NCI-H345 treated with DMSO at 0.1 percent for 48 hours (cell line): ENCODE results near the gene ADM2.
"Not testable (repeated sequence)": the region's sequence is repeated elsewhere in the genome, so short reads cannot be mapped to it uniquely, and the experiment has no call there.

ENCODE experiments used
- DNase-seq: peaks from one replicate; lab custom pipeline; 2025; ENCODE audit not compliant: unreplicated experiment; lab: John Stamatoyannopoulos, UW

ADM2 gene

DNA sequence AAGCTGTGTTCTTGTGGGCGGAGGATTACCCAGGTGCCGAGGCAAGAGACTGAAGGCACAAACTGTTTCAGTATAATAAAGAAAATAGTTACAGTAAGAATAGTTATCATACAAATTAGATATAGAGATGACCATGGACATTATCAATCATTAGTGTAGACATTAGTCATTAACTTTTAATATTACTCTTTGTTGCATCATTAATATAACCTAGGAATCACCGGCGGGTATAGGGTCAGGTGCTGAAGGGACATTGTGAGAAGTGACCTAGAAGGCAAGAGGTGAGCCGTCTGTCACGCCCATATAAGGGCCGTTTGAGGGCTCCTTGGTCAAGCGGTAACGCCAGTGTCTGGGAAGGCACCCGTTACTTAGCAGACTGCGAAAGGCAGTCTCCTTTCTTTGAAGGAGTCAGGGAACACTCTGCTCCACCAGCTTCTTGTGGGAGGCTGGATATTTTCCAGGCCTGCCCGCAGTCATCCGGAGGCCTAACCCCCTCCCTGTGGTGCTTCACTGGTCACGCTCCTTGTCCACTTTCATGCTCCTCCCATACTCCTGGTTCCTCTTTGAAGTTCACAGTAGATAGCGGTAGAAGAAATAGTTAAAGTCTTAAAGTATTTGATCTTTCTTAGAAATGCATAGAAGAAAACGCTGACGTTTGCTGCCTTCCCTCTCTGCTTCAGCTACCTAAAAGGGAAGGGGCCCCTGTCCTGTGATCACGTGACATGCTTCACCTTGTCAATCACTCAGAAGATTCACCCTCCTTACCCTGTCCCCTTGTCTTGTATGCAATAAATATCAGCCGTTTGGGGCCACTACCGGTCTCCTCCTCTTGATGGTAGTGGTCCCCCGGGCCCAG is 52.7 kb downstream of the ADM2 start:
- not testable (repeated sequence) for DNase-seq

DNA sequence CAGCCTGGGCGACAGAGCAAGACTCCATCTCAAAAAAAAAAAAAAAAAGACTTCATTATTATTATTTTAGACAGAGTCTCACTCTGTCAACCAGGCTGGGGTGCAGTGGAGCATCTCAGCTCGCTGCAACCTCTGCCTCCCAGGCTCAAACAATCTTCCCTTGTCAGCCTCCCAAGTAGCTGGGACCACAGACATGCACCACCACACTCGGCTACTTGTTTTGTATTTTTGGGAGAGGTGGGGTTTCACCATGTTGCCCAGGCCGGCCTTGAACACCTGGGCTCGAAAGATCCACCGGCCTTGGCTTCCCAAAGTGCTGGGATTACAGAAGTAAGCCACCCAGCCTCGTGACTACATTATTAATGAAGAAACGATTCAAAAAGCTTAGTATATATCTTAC is 53.8 kb downstream of the ADM2 start:
- no peak for DNase-seq
